Measurements from ENCODE around the gene APCDD1L.

- no peak for TF ChIP-seq SPI1 (IDR thresholded peaks at IDR 0.05; ENCODE audit: low read depth, low read length)
- no peak for TF ChIP-seq POLR2AphosphoS5 (IDR thresholded peaks at IDR 0.05; ENCODE audit: low read depth, low read length)
- no peak for TF ChIP-seq PAX5 (IDR thresholded peaks at IDR 0.05; ENCODE audit: insufficient read depth, low read length, severe bottlenecking)
These were observed 51.9 kb downstream of the APCDD1L start for GRCh38 chr20:58463256-58463655.

Measured in GM12891 (cell line).